ENCODE data around the gene CD164L2.

DNA sequence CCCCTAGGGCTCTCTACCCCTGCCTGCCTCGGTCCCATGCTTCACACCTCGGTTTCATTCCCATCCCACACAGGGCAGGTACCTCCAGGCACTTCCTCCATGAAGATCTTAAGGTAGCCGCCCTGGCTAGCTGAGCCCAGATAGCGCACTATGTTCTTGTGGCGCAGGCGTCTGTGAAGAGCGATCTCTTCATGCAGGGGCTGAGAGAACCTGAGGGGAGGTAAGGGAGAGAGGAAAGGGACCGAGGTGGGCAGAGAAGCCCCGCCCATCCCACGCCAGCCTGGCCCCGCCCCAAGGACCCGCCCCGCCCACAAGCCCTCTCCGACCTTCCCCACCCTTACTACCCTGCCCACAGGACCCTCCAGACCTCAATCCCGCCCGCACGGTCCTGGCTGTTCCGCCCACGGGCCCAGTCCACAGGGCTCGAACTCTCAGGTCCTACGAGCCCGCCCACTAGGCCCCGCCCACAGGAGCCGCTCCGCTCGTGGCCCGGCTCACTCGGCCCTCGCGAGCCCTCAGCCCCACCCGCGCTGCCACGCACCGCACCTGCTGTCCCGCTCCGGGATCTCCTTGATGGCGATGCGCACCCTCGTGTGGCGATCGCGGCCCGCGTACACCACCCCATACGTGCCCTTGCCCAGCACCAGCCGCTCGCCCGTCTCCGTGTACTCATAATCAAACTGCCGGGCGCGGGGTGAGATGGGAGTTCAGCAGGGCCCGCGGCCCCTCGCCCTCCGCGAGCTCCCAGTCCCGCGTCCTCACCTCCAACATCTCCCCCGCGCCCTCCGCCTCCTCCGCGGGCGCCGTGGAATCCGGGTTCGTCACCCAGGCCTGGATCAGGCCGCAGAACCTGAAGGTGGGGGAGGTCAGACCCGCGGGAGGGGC lies 22.7 kb downstream of the CD164L2 start:
- TF ChIP-seq POLR2AphosphoS5 (IDR thresholded peaks at IDR 0.05) (no peak), EP300 (IDR thresholded peaks at IDR 0.05; ENCODE audit: low read depth) (no peak)
- TF ChIP-seq, protein P1, sequence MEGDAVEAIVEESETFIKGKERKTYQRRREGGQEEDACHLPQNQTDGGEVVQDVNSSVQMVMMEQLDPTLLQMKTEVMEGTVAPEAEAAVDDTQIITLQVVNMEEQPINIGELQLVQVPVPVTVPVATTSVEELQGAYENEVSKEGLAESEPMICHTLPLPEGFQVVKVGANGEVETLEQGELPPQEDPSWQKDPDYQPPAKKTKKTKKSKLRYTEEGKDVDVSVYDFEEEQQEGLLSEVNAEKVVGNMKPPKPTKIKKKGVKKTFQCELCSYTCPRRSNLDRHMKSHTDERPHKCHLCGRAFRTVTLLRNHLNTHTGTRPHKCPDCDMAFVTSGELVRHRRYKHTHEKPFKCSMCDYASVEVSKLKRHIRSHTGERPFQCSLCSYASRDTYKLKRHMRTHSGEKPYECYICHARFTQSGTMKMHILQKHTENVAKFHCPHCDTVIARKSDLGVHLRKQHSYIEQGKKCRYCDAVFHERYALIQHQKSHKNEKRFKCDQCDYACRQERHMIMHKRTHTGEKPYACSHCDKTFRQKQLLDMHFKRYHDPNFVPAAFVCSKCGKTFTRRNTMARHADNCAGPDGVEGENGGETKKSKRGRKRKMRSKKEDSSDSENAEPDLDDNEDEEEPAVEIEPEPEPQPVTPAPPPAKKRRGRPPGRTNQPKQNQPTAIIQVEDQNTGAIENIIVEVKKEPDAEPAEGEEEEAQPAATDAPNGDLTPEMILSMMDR (IDR thresholded peaks at IDR 0.05): no peak

All from transverse colon (tissue), 4 donors.